Iris pigment epithelial cell (primary cell): ENCODE measurements around the gene NPM3.
"Not testable (repeated sequence)": the region's sequence is repeated elsewhere in the genome, so short reads cannot be mapped to it uniquely, and the experiment has no call there.

Source experiments
- DNase-seq: peaks from one replicate; pipeline ENCODE4 v3.0.0-alpha.2; 2011; ENCODE audit warnings: low read depth

Gene NPM3

GRCh38 chr10:101803511-101803910, 20.3 kb upstream of the NPM3 start:
- DNase-seq, result no peak

- DNase-seq, result no peak
These were observed 14.3 kb upstream of the NPM3 start for GRCh38 chr10:101797403-101798059.

- DNase-seq, result no peak
These were observed 10.3 kb upstream of the NPM3 start for GRCh38 chr10:101793526-101793925.

GRCh38 chr10:101789686-101790085, 6.4 kb upstream of the NPM3 start:
- no peak for DNase-seq

- DNase-seq, result not testable (repeated sequence)
These were observed 6.0 kb upstream of the NPM3 start for GRCh38 chr10:101789231-101789630.

GRCh38 chr10:101785801-101786200, 2.6 kb upstream of the NPM3 start:
- DNase-seq, result no peak

GRCh38 chr10:101784558-101784957, 1.3 kb upstream of the NPM3 start:
- no peak for DNase-seq

GRCh38 chr10:101783736-101784118, 481 bp upstream of the NPM3 start:
- DNase-seq, result no peak

GRCh38 chr10:101781984-101782810, 1.0 kb downstream of the NPM3 start:
- no peak for DNase-seq

- no peak for DNase-seq
These were observed 1.6 kb downstream of the NPM3 start for GRCh38 chr10:101781655-101781983.

GRCh38 chr10:101780818-101781654, 2.2 kb downstream of the NPM3 start:
- peak; percentile 59 for DNase-seq

GRCh38 chr10:101780187-101780817, 2.9 kb downstream of the NPM3 start:
- no peak for DNase-seq

- DNase-seq, result peak; percentile 54
These were observed 3.6 kb downstream of the NPM3 start for GRCh38 chr10:101779544-101780186.

- DNase-seq, result peak; percentile 60
These were observed 4.3 kb downstream of the NPM3 start for GRCh38 chr10:101778781-101779543.

GRCh38 chr10:101778151-101778780, 5.0 kb downstream of the NPM3 start:
- no peak for DNase-seq

- no peak for DNase-seq
These were observed 5.6 kb downstream of the NPM3 start for GRCh38 chr10:101777619-101778145.

GRCh38 chr10:101776161-101776817, 7.0 kb downstream of the NPM3 start:
- DNase-seq, result no peak

- DNase-seq, result no peak
These were observed 7.7 kb downstream of the NPM3 start, which contains the start of gene FGF8 for GRCh38 chr10:101775273-101776160. FGF8 (minus strand) TSS chr10:101776114; CDS start chr10:101775900, 214 bp downstream.
